Activated gamma-delta T cell treated with anti-CD3 and anti-CD28 coated beads, Interleukin-2, amount 50 U/mL, for 16 hours (primary cell): Measurements from ENCODE around the gene HMGCR.

Experiments
- DNase-seq: peaks from one replicate; pipeline ENCODE4 v3.0.0-alpha.2; 2020; ENCODE audit warnings: low read depth

Gene HMGCR

DNA sequence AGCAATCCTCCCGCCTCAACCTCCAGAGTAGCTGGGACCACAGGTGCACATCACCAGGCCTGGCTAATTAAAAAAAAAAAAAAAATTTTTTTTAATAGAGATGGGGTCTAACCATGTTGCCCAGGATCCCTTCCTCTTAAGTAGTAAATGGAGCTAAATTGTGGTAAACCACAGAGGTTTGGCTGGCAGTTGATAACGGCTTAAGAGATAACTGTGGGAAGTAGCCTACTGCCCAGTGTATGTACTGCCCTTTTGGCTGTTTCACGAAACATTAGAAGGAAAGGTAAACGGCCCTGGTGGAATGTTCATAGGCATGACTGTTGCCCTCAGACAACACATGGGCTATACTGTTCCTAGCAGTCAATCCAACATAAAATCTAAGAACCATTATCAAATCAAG, 44.4 kb downstream of the HMGCR start:
- DNase-seq, result no peak

DNA sequence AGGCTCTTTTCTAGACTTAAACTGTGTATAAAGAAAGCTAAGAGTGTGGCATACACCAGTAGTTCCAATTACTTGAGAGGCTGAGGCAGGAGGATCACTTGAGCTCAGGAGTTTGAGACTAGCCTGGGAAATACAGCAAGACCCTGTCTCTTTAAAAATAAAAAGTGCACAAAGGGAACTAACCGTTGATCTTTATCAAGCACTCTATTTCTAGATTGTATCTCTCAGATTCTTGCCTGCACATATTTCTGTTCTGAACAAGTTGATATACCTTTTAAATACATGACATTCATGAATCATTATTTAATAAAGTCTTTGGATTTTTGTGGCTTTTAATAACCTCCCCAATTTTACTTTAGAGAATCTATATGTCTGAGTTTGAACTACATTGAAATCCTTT, 47.2 kb downstream of the HMGCR start:
- no peak for DNase-seq

DNA sequence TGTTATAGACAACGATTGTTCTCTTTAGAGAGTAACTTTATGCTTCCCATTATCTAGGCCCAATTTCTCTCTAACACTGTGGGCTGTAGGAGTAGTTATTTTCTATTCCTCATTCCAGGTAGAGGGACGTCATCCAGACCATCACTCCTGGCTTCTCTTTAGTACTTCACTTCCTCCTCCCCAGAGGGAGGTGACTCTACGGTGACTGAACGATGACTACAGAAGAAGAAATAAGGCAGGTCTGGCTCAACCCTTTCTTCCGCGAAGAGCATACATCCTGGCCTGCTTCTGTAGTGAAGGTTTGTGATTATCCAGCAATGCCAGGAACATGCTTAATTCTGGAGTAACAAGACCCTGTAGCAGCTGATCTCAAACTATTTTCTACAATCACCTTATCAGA, 50.8 kb downstream of the HMGCR start:
- no peak for DNase-seq

DNA sequence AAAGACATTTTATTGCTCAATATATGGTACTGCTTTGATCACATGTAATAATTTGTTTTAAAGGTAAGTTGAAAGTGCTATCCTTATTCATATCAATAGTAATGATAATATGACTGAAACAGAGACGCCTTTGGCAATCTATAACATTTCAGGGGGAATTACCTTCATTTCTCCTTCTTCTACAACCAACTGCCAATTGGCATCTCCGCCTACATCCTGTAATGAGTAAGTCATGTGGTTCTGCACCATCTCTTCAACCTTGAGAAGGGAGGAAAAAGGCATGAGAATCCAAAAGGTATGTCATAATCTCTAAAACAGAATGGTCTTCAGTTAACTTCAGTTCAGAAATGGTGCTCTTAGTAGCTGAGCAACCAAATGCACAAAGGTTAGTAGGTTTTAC, 52.4 kb downstream of the HMGCR start:
- no peak for DNase-seq

DNA sequence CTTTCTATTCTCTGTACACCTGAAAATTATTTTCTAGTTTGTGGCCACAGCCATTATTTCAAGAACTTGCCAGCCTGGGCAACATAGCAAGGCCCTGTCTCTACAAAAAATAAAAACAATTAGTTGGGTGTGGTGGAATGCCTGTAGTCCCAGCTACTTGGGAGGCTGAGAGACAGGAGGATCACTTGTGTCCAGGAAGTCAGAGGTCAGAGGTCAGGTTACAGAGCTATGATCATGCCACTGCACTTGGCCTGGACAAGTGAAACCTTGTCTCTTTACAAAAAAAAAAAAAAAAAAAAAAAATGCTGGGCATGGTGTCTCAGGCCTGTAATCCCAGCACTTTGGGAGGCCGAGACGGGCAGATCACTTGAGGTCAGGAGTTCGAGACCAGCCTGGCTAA, 58.3 kb downstream of the HMGCR start:
- DNase-seq, result no peak

DNA sequence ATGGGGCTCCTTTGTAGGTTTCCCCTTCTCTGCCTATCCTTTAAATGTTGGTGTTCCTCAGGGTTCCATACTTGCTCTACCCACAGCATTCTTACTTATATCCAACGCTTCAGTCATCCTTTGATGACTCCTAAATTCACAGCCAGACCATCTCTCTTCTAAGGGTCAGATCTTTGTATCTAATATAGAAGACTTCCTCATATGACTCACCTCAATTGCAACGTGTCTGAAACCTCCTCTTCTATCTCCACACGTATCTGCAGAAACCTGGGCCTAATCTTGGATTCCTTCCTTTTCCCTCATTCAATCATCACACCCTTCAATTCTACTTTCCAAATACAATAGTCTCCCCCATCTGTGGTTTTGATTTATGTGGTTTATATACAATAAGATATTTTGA, 68.3 kb downstream of the HMGCR start:
- no peak for DNase-seq
